HEK293T (cell line): ENCODE results near the gene EVA1A.

Experiments used
- CTBP1 ChIP-seq: fragments of 450-650 bp; IDR thresholded peaks from 2 replicates; pipeline ENCODE4 v1.6.1; 2016; ENCODE audit warnings: borderline replicate concordance
- FOXA1 ChIP-seq: fragments of 450-650 bp; IDR thresholded peaks from 2 replicates; pipeline ENCODE4 v1.6.1; 2016; ENCODE audit warnings: mild to moderate bottlenecking
- FOXK2 ChIP-seq: fragments of 450-650 bp; IDR thresholded peaks from 2 replicates; pipeline ENCODE4 v1.6.1; 2016; ENCODE audit warnings: mild to moderate bottlenecking
- L3MBTL2 ChIP-seq: fragments of 450-650 bp; conservative IDR thresholded peaks from 2 replicates; pipeline ENCODE4 v1.6.1; 2016; ENCODE audit warnings: mild to moderate bottlenecking
- NFRKB ChIP-seq: fragments of 450-650 bp; IDR thresholded peaks from 2 replicates; pipeline ENCODE4 v1.6.1; 2016; ENCODE audit warnings: mild to moderate bottlenecking, moderate library complexity
- SUZ12 ChIP-seq: fragments of 450-650 bp; IDR thresholded peaks from 2 replicates; pipeline ENCODE4 v1.6.1; 2016; ENCODE audit warnings: mild to moderate bottlenecking
- TARDBP ChIP-seq: fragments of 450-650 bp; IDR thresholded peaks from 2 replicates; pipeline ENCODE4 v1.6.1; 2016

DNA sequence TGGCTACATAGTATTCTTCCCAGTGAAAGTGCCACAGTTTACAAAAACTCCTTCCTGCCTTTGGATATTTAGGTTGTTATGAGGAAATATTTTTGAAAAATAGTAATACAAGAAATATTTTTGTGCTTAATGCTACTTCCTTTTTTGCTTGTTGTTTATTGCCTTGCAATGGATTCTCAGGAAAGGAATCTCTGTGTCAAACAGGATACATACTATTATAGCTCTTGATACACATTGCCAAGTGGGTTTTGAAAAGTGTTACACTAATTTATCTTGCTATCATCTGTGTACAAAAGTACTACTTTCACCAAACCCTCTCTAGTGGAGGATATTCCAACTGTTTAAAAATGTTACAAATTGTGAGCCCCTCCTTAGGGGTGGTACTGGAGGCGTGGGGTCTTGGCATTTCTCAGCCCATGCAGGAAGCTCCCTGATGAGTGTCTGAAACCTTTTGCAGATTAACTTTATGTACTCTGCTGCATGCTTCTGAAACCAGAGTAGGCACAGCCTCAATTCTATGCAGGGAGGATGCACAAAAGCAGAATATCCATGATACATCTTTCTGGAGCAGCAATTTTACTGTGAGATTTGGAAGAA lies 54.5 kb downstream of the EVA1A start:
- TF ChIP-seq CTBP1 (no peak), TARDBP (no peak), FOXK2 (no peak), L3MBTL2 (no peak), SUZ12 (no peak), NFRKB (no peak), FOXA1 (no peak)
